Endodermal cell (in vitro differentiated cells): ENCODE data around the gene UBE2D4. TPM values are rescaled to one million over a fixed set of nuclear protein-coding genes. Genes with fewer than 3 reads are reported as not detected.

Experiments used
- DNase-seq: peaks from one replicate; pipeline ENCODE4 v3.0.0-alpha.2; 2017
- H3K27ac ChIP-seq: 2 replicates; pipeline ENCODE4 v1.5.1; 2013; ENCODE audit warnings: mild to moderate bottlenecking, low read depth, low read length, moderate library complexity
- H3K27me3 ChIP-seq: 2 replicates; pipeline ENCODE4 v1.6.1; 2013; ENCODE audit warnings: mild to moderate bottlenecking, low read length, moderate library complexity; ENCODE audit not compliant: insufficient read depth, control insufficient read depth, poor library complexity, severe bottlenecking
- H3K36me3 ChIP-seq: 2 replicates; pipeline ENCODE4 v1.7.0; 2013; ENCODE audit warnings: mild to moderate bottlenecking, low read length, moderate library complexity; ENCODE audit not compliant: control insufficient read depth, insufficient read depth
- H3K4me1 ChIP-seq: one replicate; pipeline ENCODE4 v1.7.0; 2013; ENCODE audit warnings: low read length; ENCODE audit not compliant: control insufficient read depth, insufficient read depth
- H3K4me3 ChIP-seq: 2 replicates; pipeline ENCODE4 v1.5.1; 2013; ENCODE audit warnings: mild to moderate bottlenecking, low read length, moderate library complexity
- H3K9ac ChIP-seq: 2 replicates; pipeline ENCODE4 v1.6.1; 2013; ENCODE audit warnings: mild to moderate bottlenecking, low read length, moderate library complexity; ENCODE audit not compliant: poor library complexity, severe bottlenecking; ENCODE audit errors: extremely low read depth
- H3K9me3 ChIP-seq: 2 replicates; pipeline ENCODE4 v1.6.1; 2013; ENCODE audit warnings: mild to moderate bottlenecking, low read length, moderate library complexity; ENCODE audit not compliant: control insufficient read depth
- H3K27ac Mint-ChIP-seq: 2 replicates; pipeline ENCODE4 v1.8.0; 2020; ENCODE audit warnings: mixed read lengths
- H3K27me3 Mint-ChIP-seq: 2 replicates; pipeline ENCODE4 v1.8.0; 2021; ENCODE audit warnings: mild to moderate bottlenecking, mixed read lengths; ENCODE audit not compliant: insufficient read depth
- H3K36me3 Mint-ChIP-seq: 2 replicates; pipeline ENCODE4 v1.8.0; 2020; ENCODE audit warnings: low read depth, mixed read lengths
- H3K4me1 Mint-ChIP-seq: 2 replicates; pipeline ENCODE4 v1.8.0; 2020; ENCODE audit warnings: mixed read lengths
- H3K4me3 Mint-ChIP-seq: 2 replicates; pipeline ENCODE4 v1.8.0; 2020; ENCODE audit warnings: mild to moderate bottlenecking, moderate library complexity, mixed read lengths
- H3K9me3 Mint-ChIP-seq: 2 replicates; pipeline ENCODE4 v1.8.0; 2020; ENCODE audit warnings: mild to moderate bottlenecking, mixed read lengths
- CTCF ChIP-seq: fragments of 200-600 bp; sonication (generic); conservative IDR thresholded peaks from 2 replicates; pipeline ENCODE4 v1.5.0; 2021; ENCODE audit warnings: antibody characterized with exemption, mild to moderate bottlenecking
- WGBS, 2 experiments: methylation state at CpG; one replicate each; pipeline versions ENCODE4 v1.1.5 to v1.1.7; 2013; ENCODE audit warnings: missing lambda C conversion rate in 2 of 2, mixed read lengths in 1 of 2; ENCODE audit not compliant: insufficient coverage in 1 of 2, insufficient read length in 1 of 2; 5-methylcytosine and 5-hydroxymethylcytosine counted together
- total RNA-seq, 2 donors: library from RNA; stranded (reverse); fragmentation: NEBNext Ultra II Directional in 1 of 2; extraction: Animal tissue kit (Norgen Biotek cat#: 25700) in 1 of 2; gene quantifications; 2 replicates in 1 of 2; 3 replicates in 1 of 2; pipeline ENCODE4 v1.2.1, GENCODE V29; 2021

UBE2D4 gene
- total RNA-seq, 2 donors from 2014 or later: 10.0 to 10.7 TPM

GRCh38 chr7:43888993-43889945 lies 37.0 kb upstream of the UBE2D4 start:
- H3K27me3 ChIP-seq: no peaks in the 10 kb centered on the region
- no peak for DNase-seq
- H3K36me3 ChIP-seq: peaks cover 8% of the 10 kb centered on the region
- no peaks in the 10 kb centered on the region for H3K9me3 Mint-ChIP-seq
- peaks cover 1% of the 10 kb centered on the region for H3K4me1 Mint-ChIP-seq
- H3K9me3 ChIP-seq: no peaks in the 10 kb centered on the region
- H3K36me3 Mint-ChIP-seq: peaks cover 21% of the 10 kb centered on the region
- no peaks in the 10 kb centered on the region for H3K27me3 Mint-ChIP-seq
- no peak overlapping the region for H3K4me3 ChIP-seq
- no peak overlapping the region for H3K27ac Mint-ChIP-seq
- no peak overlapping the region for H3K9ac ChIP-seq
- no peaks in the 10 kb centered on the region for H3K4me1 ChIP-seq
- H3K4me3 Mint-ChIP-seq: no peak overlapping the region
- H3K27ac ChIP-seq: no peak overlapping the region
- no peak for TF ChIP-seq CTCF
- WGBS, 2 experiments: 92 to 94% methylated on average over 7 of the region's 7 CpGs

- DNase-seq: no peak
- WGBS, 2 experiments: 95 to 96% methylated on average over 4 to 6 of the region's 6 CpGs
- no peaks in the 10 kb centered on the region for H3K9me3 Mint-ChIP-seq
- H3K4me1 ChIP-seq: no peaks in the 10 kb centered on the region
- no peak overlapping the region for H3K27ac ChIP-seq
- H3K9ac ChIP-seq: no peak overlapping the region
- peaks cover 14% of the 10 kb centered on the region for H3K36me3 Mint-ChIP-seq
- no peak overlapping the region for H3K27ac Mint-ChIP-seq
- H3K27me3 ChIP-seq: no peaks in the 10 kb centered on the region
- H3K4me1 Mint-ChIP-seq: peaks cover 1% of the 10 kb centered on the region
- H3K4me3 Mint-ChIP-seq: no peak overlapping the region
- H3K9me3 ChIP-seq: no peaks in the 10 kb centered on the region
- H3K36me3 ChIP-seq: peaks cover 8% of the 10 kb centered on the region
- TF ChIP-seq CTCF: no peak
- H3K4me3 ChIP-seq: no peak overlapping the region
- H3K27me3 Mint-ChIP-seq: no peaks in the 10 kb centered on the region
These were observed 35.8 kb upstream of the UBE2D4 start for GRCh38 chr7:43890468-43890867.

GRCh38 chr7:43891069-43891955 lies 34.9 kb upstream of the UBE2D4 start:
- WGBS, 2 experiments: 91 to 94% methylated on average over 11 to 12 of the region's 12 CpGs
- Histone ChIP-seq H3K9me3 (no peaks in the 10 kb centered on the region), H3K36me3 (peaks cover 4% of the 10 kb centered on the region), H3K9ac (no peak overlapping the region), H3K27me3 (no peaks in the 10 kb centered on the region), H3K4me1 (no peaks in the 10 kb centered on the region), H3K4me3 (no peak overlapping the region), H3K27ac (no peak overlapping the region)
- no peak for TF ChIP-seq CTCF
- no peak overlapping the region for H3K4me3 Mint-ChIP-seq
- no peaks in the 10 kb centered on the region for H3K27me3 Mint-ChIP-seq
- no peaks in the 10 kb centered on the region for H3K9me3 Mint-ChIP-seq
- DNase-seq: no peak
- no peak overlapping the region for H3K27ac Mint-ChIP-seq
- H3K4me1 Mint-ChIP-seq: peaks cover 1% of the 10 kb centered on the region
- peaks cover 9% of the 10 kb centered on the region for H3K36me3 Mint-ChIP-seq
